Retinal pigment epithelial cell (primary cell): ENCODE data around the gene TIMM13.
"Not testable (repeated sequence)": the region's sequence is repeated elsewhere in the genome, so short reads cannot be mapped to it uniquely, and the experiment has no call there.

ENCODE experiments used
- DNase-seq: peaks from one replicate; pipeline ENCODE4 v3.0.0-alpha.2; 2010; ENCODE audit warnings: low read depth
- H3K4me3 ChIP-seq: 2 replicates; pipeline ENCODE4 v1.5.1; 2011; ENCODE audit warnings: mild to moderate bottlenecking, low read length, control low read depth, moderate library complexity
- TF ChIP-seq, protein P1 (sequence below): conservative IDR thresholded peaks from 2 replicates; pipeline ENCODE4 v1.5.1; 2011; ENCODE audit warnings: low read depth, low read length, control low read depth, inconsistent platforms

The TIMM13 gene

GRCh38 chr19:2427429-2428320 is at the start of gene TIMM13:
TSS of gene TIMM13 (minus strand) at chr19:2427586. CDS start at chr19:2427533, 53 bp downstream.
- DNase-seq = peak; percentile 88
- H3K4me3 ChIP-seq = peak within 1 kb of the TSS; percentile 68
- TF ChIP-seq, protein P1, sequence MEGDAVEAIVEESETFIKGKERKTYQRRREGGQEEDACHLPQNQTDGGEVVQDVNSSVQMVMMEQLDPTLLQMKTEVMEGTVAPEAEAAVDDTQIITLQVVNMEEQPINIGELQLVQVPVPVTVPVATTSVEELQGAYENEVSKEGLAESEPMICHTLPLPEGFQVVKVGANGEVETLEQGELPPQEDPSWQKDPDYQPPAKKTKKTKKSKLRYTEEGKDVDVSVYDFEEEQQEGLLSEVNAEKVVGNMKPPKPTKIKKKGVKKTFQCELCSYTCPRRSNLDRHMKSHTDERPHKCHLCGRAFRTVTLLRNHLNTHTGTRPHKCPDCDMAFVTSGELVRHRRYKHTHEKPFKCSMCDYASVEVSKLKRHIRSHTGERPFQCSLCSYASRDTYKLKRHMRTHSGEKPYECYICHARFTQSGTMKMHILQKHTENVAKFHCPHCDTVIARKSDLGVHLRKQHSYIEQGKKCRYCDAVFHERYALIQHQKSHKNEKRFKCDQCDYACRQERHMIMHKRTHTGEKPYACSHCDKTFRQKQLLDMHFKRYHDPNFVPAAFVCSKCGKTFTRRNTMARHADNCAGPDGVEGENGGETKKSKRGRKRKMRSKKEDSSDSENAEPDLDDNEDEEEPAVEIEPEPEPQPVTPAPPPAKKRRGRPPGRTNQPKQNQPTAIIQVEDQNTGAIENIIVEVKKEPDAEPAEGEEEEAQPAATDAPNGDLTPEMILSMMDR = no peak

GRCh38 chr19:2476451-2477140 is 49.2 kb upstream of the TIMM13 start:
- TF ChIP-seq, protein P1 = no peak
- no peak for DNase-seq
- peak overlapping the region; percentile 100 for H3K4me3 ChIP-seq

- TF ChIP-seq, protein P1 = no peak
- DNase-seq = peak; percentile 92
- H3K4me3 ChIP-seq = peak within 1 kb of the TSS; percentile 100
Measured at GRCh38 chr19:2475702-2476450, 48.5 kb upstream of the TIMM13 start, which contains the start of gene GADD45B. TSS of gene GADD45B (plus strand) at chr19:2476127. CDS start at chr19:2476359, 232 bp downstream.

DNA sequence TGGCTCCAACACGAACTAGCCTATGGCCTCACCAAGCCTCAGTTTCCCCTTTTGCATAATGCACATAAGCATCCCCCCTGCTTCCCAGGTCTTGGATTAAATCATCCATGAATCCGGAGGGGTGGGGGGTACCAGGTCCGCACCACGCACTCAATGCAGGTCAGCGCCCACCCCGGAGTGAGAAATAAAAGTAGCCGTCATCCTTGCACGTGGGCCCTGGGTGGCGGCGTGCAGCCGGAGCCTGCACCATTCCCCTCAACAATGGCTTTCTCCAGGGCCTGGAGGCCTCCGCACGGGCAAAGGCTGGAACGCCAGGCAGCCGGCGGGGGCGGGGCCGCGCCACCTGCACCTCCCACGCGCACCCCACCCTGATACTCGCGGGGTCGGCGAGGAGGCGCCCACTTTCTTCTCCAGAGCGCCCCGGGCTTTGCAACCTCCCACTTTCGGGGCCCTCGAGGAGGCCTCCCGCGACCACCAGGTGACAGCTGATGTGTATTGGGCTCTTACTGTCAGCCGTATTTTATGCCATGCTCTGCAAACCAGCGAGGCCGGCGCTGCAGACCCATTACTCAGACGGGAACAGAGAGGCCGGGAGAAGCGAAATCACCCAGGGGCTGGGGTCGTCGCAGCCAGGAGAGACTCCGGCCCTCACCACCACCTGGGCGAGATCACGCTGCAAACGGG is 47.8 kb upstream of the TIMM13 start:
- no peak for DNase-seq
- TF ChIP-seq, protein P1 = no peak
- peak overlapping the region; percentile 60 for H3K4me3 ChIP-seq

- H3K4me3 ChIP-seq = peak overlapping the region; percentile 60
- DNase-seq = no peak
- TF ChIP-seq, protein P1 = peak; percentile 80
Measured at GRCh38 chr19:2474232-2475017, 47.0 kb upstream of the TIMM13 start.

GRCh38 chr19:2469915-2470200 is 42.5 kb upstream of the TIMM13 start:
- DNase-seq, H3K4me3 ChIP-seq: not testable (repeated sequence)
